Renal cortical epithelial cell (primary cell): ENCODE measurements around the gene RAB28. TPM values are rescaled to one million over a fixed set of nuclear protein-coding genes. Genes with fewer than 3 reads are reported as not detected.

ENCODE experiments used
- DNase-seq: peaks from one replicate; pipeline ENCODE4 v3.0.0-alpha.2; 2011; ENCODE audit warnings: low read depth
- total RNA-seq: library from RNA; depleted of rRNA; stranded (reverse); fragments of >200 nt; gene quantifications from 2 replicates; pipeline ENCODE4 v1.2.3, GENCODE V29; 2014

RAB28 gene
- total RNA-seq, 1 donor from 2014 or later, result 18.7 TPM

DNA sequence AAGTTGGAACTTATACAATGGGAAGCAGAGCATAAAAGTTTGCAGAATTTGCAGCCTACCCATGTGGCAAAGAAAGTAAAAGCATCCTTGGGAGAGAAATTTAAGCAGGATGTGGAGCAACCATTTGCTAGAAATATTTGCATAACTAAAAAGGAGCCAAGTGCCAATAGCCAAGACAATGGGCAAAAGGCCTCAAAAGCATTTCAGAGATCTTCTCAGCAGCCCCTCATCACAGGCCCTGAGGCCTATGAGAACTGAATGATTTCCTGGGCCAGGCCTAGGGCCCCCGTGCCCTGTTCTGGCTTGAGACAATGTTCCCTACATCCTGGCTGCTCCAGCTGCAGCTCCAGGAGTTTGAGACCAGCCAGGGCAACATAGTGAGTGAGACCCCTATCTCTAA lies 25.3 kb upstream of the RAB28 start:
- DNase-seq, result no peak

DNA sequence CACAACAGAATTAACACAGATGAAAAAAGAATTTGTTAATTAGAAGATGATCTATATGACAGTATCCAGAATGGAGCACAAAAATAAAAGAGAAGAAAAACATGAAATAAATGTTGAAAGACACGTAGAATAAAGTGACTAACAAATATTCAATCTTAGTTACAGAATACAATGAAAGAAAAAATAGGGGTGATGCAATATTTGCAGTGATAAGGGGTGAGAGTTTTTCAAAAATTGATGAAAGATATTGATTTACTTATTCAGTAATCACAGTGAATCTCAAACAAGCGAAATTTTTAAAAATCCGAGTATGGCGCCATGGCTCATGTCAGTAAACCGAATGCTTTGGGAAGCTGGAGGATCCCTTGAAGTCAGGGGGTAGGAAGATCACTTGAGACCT lies 20.2 kb upstream of the RAB28 start:
- DNase-seq, result no peak

DNA sequence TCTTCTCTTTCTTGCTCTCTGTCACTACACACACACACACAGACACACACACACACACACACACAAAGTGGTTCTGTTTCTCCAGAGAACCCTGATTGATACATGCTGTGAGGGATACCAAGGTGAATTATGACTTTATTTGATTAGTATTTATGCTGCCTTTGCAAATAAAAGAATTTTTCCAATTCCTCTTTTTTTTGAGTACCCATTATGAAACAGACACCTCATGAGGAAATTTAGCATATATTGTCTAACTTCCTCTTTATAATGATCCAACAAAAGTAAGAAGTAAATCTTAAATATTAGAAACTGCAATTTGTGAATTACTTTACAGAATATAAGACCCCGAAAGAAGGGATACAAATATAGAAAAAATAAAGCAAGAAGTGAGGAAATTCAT lies 14.3 kb upstream of the RAB28 start:
- no peak for DNase-seq

- no peak for DNase-seq
Measured at GRCh38 chr4:13496605-13497004, 12.5 kb upstream of the RAB28 start.

- no peak for DNase-seq
Measured at GRCh38 chr4:13495753-13496152, 11.6 kb upstream of the RAB28 start.

DNA sequence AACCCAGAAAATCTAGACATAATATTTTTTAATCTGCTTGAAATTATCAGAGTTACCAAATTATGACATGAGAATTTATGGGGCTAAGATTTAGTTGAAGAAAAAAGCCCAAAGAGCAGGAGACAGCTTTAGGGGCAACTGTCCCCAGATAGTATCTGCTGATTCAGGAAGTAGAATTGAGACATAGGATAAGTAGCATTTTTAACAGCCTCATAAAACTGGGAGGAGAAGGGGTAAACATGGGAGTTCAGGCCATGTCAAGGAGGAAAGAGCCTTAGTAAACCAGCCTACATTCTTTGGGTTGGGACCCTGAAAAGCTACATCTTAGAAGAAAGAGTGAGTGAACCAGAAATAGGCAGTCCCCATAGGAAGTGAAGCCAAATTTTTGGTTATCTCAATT lies 9.7 kb upstream of the RAB28 start:
- no peak for DNase-seq

GRCh38 chr4:13492747-13493146 lies 8.6 kb upstream of the RAB28 start:
- DNase-seq, result no peak

- DNase-seq, result peak; percentile 18
Measured at GRCh38 chr4:13484749-13485221, 645 bp upstream of the RAB28 start.

DNA sequence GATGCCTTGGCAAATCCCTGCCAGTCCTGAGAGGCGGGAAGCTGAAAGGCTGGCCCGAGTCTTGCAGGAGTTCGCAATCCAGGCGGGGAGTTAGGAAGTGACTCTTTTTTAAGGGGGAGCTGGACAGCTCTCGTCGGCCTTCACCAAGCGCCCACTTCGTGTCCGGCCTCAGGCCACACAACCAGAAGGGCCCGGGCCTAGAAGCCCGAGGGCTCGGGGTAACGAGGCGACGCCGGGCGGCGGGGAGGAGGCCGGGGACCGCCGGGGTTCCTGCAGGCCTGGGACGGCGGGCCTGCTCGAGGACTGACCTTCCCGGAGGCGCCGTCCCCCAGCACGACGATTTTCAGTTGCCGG lies 395 bp downstream of the RAB28 start:
- DNase-seq, result peak; percentile 58

DNA sequence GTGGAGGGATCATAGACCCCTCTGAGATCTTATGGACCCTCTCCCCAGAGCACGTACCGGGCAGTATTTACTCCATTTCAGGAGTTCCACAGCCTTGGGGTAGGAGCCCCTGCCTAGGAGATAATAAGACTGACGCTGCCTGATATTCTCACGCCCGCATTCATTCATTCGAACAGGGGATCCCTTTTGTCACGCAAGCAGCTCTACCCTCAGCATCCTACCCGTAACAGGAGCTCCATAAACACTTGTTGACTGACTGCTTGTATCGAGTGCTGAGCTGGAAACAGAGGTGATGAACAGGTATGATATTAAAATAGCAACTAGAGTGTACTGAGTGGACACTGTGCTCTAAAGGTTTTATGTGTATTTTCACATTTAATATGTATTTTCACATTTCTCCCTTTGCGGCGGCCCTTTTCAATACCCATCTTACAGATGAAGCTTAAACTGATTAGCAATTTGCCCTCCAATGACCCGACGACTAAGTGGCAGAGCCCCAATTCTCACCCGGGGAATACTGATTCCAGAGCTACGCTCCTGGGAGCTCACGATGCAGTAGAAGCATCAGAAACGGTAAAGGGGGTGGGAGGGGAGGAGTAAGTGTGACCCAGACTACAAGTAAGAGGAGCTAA lies 888 bp downstream of the RAB28 start:
- DNase-seq, result no peak

GRCh38 chr4:13481569-13481968 lies 2.6 kb downstream of the RAB28 start:
- peak; percentile 35 for DNase-seq

- no peak for DNase-seq
Measured at GRCh38 chr4:13478707-13479106, 5.4 kb downstream of the RAB28 start.

GRCh38 chr4:13478131-13478530 lies 6.0 kb downstream of the RAB28 start:
- DNase-seq, result no peak

GRCh38 chr4:13476915-13477314 lies 7.2 kb downstream of the RAB28 start:
- DNase-seq, result peak; percentile 61

DNA sequence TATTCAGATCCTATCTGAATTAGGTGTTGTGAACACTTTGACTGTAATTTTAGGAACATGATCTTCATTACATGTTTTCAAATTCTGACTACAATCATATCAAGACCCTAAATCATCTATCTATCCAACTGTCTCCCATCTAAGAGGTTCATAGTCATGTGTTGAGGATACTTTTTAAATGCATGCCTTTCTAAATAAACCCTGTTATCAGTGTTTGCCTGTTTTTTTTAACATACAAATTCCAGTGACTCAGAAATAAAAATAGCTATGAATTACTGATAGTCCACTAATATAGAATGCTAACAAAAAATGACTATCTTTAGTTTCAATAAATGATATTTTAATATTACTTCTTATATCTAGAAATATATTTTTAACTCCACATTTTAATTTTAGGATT lies 8.0 kb downstream of the RAB28 start:
- no peak for DNase-seq

DNA sequence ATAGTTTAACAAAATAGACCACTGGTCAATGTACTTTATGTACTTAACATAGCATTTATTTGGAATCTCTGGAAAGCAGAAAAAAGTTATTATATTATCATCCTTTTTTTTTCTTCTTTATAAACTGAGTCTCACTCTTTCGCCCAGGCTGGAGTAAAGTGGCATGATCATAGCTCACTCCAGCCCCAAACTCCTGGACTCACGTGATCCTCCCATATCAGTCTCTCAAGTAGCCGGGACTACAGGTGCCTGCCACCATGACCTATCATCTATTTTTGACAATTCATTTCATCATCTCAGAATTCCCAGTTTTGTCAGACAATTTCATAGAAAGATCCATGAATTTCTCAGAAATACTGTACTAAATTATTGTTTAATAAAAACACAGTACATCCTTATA lies 12.7 kb downstream of the RAB28 start:
- no peak for DNase-seq

DNA sequence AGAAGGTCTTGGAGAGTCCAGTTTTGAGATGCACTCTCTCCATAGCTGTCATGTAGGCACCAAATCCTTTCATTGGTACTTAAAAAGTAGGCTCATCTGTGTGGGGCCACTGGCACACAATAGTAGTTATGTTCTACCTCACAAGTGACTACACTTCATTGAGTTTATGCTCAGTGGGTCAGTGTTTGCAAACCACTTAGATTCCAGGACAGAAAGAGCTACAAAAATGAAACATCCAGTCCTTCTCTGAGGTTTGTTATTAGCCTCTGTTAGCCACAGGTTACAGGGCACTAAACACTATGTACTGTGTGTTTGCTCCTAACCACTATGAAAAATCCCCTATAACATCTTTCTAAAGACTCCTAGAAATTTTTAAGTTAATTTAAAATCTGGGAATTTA lies 13.8 kb downstream of the RAB28 start:
- peak; percentile 79 for DNase-seq

GRCh38 chr4:13464973-13465372 lies 19.2 kb downstream of the RAB28 start:
- DNase-seq, result no peak

- no peak for DNase-seq
Measured at GRCh38 chr4:13464543-13464942, 19.6 kb downstream of the RAB28 start.

DNA sequence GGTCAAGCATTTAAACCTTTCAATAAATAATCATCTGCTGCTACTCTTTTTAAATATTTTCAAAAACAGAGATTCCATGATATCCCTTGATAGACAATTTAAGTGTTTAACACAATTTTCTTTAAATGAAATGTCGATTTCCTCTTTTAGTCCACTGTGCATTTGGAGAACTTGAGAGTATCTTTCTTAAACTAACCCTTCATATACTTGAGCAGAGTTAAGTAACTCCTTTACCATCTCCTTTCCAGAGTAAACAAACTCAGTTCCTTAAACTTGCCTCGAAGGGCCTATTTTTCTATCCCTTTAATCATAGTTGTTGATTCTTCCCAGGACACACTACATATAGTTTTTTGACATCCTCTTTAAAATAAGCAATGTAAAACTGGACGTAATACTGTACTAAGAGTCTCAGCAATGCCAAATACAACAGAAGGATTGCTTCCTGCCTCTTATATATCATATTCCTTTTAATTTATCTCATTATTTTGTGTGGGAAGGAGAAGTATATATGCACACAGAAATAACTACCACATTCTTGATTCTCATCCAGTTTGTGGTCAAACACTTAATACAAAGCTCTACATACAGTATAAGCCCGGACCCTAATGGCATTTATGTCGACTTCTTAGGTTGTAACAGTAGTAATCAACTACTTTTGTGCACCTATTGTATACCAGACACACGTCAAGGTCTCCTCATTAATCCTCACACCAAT lies 22.8 kb downstream of the RAB28 start:
- no peak for DNase-seq

DNA sequence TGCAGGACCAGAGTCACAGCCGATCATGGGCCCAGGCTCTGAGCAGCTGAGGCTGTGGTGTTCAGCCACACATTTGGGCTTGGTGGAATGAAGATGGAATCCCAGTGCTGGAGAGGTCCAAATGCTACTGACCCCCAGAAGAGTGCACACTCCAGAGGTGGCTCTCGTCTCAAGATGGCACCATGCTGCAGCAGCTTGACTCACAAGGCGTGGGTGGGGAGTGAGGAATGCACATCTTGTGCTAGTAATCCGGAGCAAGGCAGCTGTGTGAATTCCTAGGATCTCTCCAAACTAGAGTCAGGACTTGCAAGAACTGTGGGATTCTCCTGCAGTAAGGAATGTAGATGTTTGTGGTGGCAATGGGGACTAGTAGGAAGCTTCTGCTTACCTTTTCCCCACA lies 28.7 kb downstream of the RAB28 start:
- DNase-seq, result no peak

DNA sequence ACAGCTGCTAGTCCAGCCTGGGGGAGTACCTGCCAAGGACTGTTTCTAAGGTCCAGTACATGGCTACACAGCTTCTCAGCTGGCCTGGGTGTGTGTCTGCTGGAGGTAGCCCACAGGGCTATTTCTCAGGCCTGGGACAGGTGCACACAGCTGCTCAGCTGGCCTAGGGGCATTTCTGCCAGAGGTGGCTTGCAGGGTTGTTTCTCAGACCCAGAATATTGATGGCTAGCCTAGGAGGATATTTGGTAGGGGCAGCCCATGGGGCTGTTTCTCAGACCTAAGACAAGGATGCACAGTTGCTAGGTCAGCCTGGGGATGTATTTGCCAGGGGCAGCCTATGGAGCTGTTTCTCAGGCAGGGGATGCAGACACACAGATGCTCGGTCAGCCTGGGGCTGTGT lies 29.4 kb downstream of the RAB28 start:
- no peak for DNase-seq

GRCh38 chr4:13452927-13453579 lies 31.1 kb downstream of the RAB28 start:
- no peak for DNase-seq
